Neural progenitor cell (in vitro differentiated cells): Measurements from ENCODE around the gene PTPRK. TPM values are rescaled to one million over a fixed set of nuclear protein-coding genes. Genes with fewer than 3 reads are reported as not detected.

Source experiments
- DNase-seq: peaks from one replicate; pipeline ENCODE4 v3.0.0-alpha.2; 2016; ENCODE audit warnings: low spot score
- H2AFZ ChIP-seq: fragments of 200-600 bp; sonication (generic); replicated peaks from 2 replicates; pipeline ENCODE4 v1.6.1; 2016; ENCODE audit warnings: antibody characterized with exemption
- H3F3A ChIP-seq: fragments of 200-600 bp; sonication (generic); 2 replicates; pipeline ENCODE4 v1.6.1; 2016; ENCODE audit warnings: antibody characterized with exemption, low read depth
- H3K27ac ChIP-seq: fragments of 200-600 bp; sonication (generic); 2 replicates; pipeline ENCODE4 v1.5.1; 2016; ENCODE audit warnings: mild to moderate bottlenecking
- H3K27me3 ChIP-seq: fragments of 200-600 bp; sonication (generic); 2 replicates; pipeline ENCODE4 v1.6.1; 2016; ENCODE audit warnings: mild to moderate bottlenecking, moderate library complexity
- H3K36me3 ChIP-seq: fragments of 200-600 bp; sonication (generic); 2 replicates; pipeline ENCODE4 v1.5.1; 2016
- H3K4me1 ChIP-seq: fragments of 200-600 bp; sonication (generic); 2 replicates; pipeline ENCODE4 v1.6.1; 2016; ENCODE audit warnings: mixed run types
- H3K4me2 ChIP-seq: fragments of 200-600 bp; sonication (generic); 2 replicates; pipeline ENCODE4 v1.6.1; 2016
- H3K4me3 ChIP-seq: fragments of 200-600 bp; sonication (generic); 2 replicates; pipeline ENCODE4 v1.5.1; 2016
- H3K79me2 ChIP-seq: fragments of 200-600 bp; sonication (generic); 2 replicates; pipeline ENCODE4 v1.6.1; 2016; ENCODE audit warnings: low read depth
- H3K9ac ChIP-seq: fragments of 200-600 bp; sonication (generic); 2 replicates; pipeline ENCODE4 v1.6.1; 2016
- H3K9me3 ChIP-seq: fragments of 200-600 bp; sonication (generic); 2 replicates; pipeline ENCODE4 v1.5.1; 2016; ENCODE audit warnings: low read depth
- H4K20me1 ChIP-seq: fragments of 200-600 bp; sonication (generic); 2 replicates; pipeline ENCODE4 v1.6.1; 2016; ENCODE audit warnings: low read depth
- H3K27ac Mint-ChIP-seq: 3 replicates; pipeline ENCODE4 v1.8.0; 2021; ENCODE audit warnings: mixed read lengths
- H3K27me3 Mint-ChIP-seq: 2 replicates; pipeline ENCODE4 v1.8.0; 2022; ENCODE audit warnings: low read depth, mild to moderate bottlenecking, inconsistent platforms, moderate library complexity, mixed read lengths; ENCODE audit not compliant: insufficient read depth
- H3K36me3 Mint-ChIP-seq: 3 replicates; pipeline ENCODE4 v1.8.0; 2021; ENCODE audit warnings: mixed read lengths
- H3K4me1 Mint-ChIP-seq: 3 replicates; pipeline ENCODE4 v1.8.0; 2021; ENCODE audit warnings: mixed read lengths
- H3K4me3 Mint-ChIP-seq: 3 replicates; pipeline ENCODE4 v1.8.0; 2021; ENCODE audit warnings: mild to moderate bottlenecking, moderate library complexity, mixed read lengths
- H3K9me3 Mint-ChIP-seq: 3 replicates; pipeline ENCODE4 v1.8.0; 2020; ENCODE audit warnings: mixed read lengths
- EZH2 ChIP-seq: fragments of 200-600 bp; sonication (generic); IDR thresholded peaks from 2 replicates; pipeline ENCODE4 v1.6.1; 2017; ENCODE audit warnings: antibody characterized with exemption, mild to moderate bottlenecking, moderate library complexity
- EZH2phosphoT487 ChIP-seq: fragments of 200-600 bp; sonication (generic); IDR thresholded peaks from 2 replicates; pipeline ENCODE4 v1.6.1; 2017; ENCODE audit warnings: antibody characterized with exemption
- total RNA-seq: library from RNA; depleted of rRNA; stranded (reverse); fragments of >200 nt; gene quantifications from 2 replicates; pipeline ENCODE4 v1.2.3, GENCODE V29; 2015; ENCODE audit warnings: low replicate concordance
- TF ChIP-seq, protein P1 (sequence below): fragments of 200-600 bp; sonication (generic); IDR thresholded peaks from 2 replicates; pipeline ENCODE4 v1.5.1; 2017; ENCODE audit warnings: antibody characterized with exemption, mild to moderate bottlenecking

Gene PTPRK
- total RNA-seq, 1 donor from 2014 or later: 35.0 TPM

DNA sequence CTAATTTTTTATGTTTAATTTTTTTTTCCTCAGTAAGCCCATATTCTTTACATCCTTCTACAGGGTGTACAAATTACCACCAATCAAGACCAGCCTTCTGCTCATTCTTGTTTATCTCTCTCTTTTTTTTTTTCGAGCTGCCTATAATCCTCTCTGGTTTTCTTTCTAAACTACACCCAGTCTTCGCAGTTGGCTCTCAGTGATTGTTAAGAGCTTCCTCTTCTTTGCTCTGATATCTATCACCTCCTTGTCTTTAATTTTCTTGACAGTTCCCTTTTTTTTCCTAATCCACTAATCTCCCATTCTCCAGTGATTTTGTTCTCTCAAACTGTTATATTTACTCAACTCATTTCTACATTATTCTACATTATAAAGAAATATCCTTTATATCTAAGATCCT, 38.5 kb upstream of the PTPRK start:
- Histone ChIP-seq H3K4me2 (no peak overlapping the region), H3K79me2 (no peaks in the 10 kb centered on the region), H3K4me1 (no peaks in the 10 kb centered on the region), H3K27me3 (no peaks in the 10 kb centered on the region), H3F3A (no peaks in the 10 kb centered on the region), H3K4me3 (no peak overlapping the region), H2AFZ (no peak overlapping the region), H4K20me1 (no peaks in the 10 kb centered on the region), H3K27ac (no peak overlapping the region), H3K36me3 (no peaks in the 10 kb centered on the region), H3K9ac (no peak overlapping the region), H3K9me3 (no peaks in the 10 kb centered on the region)
- no peak overlapping the region for H3K27ac Mint-ChIP-seq
- H3K4me3 Mint-ChIP-seq: no peak overlapping the region
- H3K9me3 Mint-ChIP-seq: no peaks in the 10 kb centered on the region
- H3K27me3 Mint-ChIP-seq: peaks cover 4% of the 10 kb centered on the region
- DNase-seq: no peak
- H3K36me3 Mint-ChIP-seq: no peaks in the 10 kb centered on the region
- TF ChIP-seq EZH2phosphoT487 (no peak), EZH2 (no peak)
- TF ChIP-seq, protein P1, sequence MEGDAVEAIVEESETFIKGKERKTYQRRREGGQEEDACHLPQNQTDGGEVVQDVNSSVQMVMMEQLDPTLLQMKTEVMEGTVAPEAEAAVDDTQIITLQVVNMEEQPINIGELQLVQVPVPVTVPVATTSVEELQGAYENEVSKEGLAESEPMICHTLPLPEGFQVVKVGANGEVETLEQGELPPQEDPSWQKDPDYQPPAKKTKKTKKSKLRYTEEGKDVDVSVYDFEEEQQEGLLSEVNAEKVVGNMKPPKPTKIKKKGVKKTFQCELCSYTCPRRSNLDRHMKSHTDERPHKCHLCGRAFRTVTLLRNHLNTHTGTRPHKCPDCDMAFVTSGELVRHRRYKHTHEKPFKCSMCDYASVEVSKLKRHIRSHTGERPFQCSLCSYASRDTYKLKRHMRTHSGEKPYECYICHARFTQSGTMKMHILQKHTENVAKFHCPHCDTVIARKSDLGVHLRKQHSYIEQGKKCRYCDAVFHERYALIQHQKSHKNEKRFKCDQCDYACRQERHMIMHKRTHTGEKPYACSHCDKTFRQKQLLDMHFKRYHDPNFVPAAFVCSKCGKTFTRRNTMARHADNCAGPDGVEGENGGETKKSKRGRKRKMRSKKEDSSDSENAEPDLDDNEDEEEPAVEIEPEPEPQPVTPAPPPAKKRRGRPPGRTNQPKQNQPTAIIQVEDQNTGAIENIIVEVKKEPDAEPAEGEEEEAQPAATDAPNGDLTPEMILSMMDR: no peak
- no peaks in the 10 kb centered on the region for H3K4me1 Mint-ChIP-seq

DNA sequence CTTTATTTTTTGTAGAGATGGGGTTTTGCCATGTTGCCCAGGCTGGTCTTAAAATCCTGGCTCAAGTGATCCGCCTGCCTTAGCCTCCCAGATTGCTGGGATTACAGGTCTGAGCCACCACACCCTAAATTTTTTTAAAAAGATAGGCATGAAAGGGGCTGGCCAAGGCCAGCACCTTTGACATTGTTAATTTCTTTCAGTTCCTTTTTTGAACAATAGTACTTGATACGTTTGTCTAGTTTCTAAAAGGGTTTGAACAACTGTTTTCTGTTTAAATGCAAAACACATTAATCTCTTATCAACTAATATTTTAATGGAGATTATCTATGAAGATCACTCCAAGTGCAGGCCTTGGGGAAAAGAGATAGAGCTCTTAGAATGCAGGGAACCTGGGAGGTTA, 37.6 kb upstream of the PTPRK start:
- Histone ChIP-seq H3K79me2 (no peaks in the 10 kb centered on the region), H3F3A (no peaks in the 10 kb centered on the region), H3K9me3 (no peaks in the 10 kb centered on the region), H4K20me1 (no peaks in the 10 kb centered on the region), H3K36me3 (no peaks in the 10 kb centered on the region), H3K4me3 (no peak overlapping the region), H3K4me1 (no peaks in the 10 kb centered on the region), H3K27me3 (no peaks in the 10 kb centered on the region), H3K9ac (no peak overlapping the region), H3K27ac (no peak overlapping the region), H2AFZ (no peak overlapping the region), H3K4me2 (no peak overlapping the region)
- TF ChIP-seq, protein P1: no peak
- TF ChIP-seq EZH2 (no peak), EZH2phosphoT487 (no peak)
- Mint-ChIP-seq H3K9me3 (no peaks in the 10 kb centered on the region), H3K27ac (no peak overlapping the region), H3K27me3 (peaks cover 4% of the 10 kb centered on the region), H3K36me3 (no peaks in the 10 kb centered on the region), H3K4me3 (no peak overlapping the region), H3K4me1 (no peaks in the 10 kb centered on the region)
- no peak for DNase-seq

DNA sequence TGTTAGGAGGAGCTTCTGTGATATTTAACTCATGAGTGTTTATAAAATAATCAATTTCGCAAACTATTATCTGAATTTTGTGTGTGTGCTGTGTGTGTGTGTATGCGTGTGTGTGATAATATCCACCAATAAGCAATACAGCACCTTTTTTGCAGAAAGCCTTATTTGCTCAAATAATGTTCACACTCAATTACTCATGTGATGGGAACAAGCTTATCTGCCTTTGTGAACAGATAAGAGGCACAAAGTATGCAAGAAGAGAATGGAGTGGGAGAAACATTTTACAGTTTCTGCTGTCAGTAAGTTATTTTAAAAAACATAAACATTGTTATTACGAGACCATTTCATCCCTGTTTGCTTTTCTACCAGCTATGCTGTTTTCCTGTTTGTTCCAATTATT, 36.7 kb upstream of the PTPRK start:
- H3K9me3 Mint-ChIP-seq: no peaks in the 10 kb centered on the region
- H3F3A ChIP-seq: no peaks in the 10 kb centered on the region
- no peaks in the 10 kb centered on the region for H3K79me2 ChIP-seq
- no peak overlapping the region for H3K4me3 Mint-ChIP-seq
- no peaks in the 10 kb centered on the region for H3K36me3 Mint-ChIP-seq
- H3K27me3 Mint-ChIP-seq: peaks cover 4% of the 10 kb centered on the region
- H3K4me3 ChIP-seq: no peak overlapping the region
- no peak overlapping the region for H3K4me2 ChIP-seq
- no peaks in the 10 kb centered on the region for H3K27me3 ChIP-seq
- TF ChIP-seq EZH2phosphoT487: no peak
- TF ChIP-seq, protein P1: no peak
- no peaks in the 10 kb centered on the region for H3K4me1 ChIP-seq
- DNase-seq: no peak
- H3K27ac Mint-ChIP-seq: no peak overlapping the region
- H4K20me1 ChIP-seq: no peaks in the 10 kb centered on the region
- H3K9ac ChIP-seq: no peak overlapping the region
- no peaks in the 10 kb centered on the region for H3K36me3 ChIP-seq
- H3K9me3 ChIP-seq: no peaks in the 10 kb centered on the region
- no peak overlapping the region for H2AFZ ChIP-seq
- no peak overlapping the region for H3K27ac ChIP-seq
- no peaks in the 10 kb centered on the region for H3K4me1 Mint-ChIP-seq

DNA sequence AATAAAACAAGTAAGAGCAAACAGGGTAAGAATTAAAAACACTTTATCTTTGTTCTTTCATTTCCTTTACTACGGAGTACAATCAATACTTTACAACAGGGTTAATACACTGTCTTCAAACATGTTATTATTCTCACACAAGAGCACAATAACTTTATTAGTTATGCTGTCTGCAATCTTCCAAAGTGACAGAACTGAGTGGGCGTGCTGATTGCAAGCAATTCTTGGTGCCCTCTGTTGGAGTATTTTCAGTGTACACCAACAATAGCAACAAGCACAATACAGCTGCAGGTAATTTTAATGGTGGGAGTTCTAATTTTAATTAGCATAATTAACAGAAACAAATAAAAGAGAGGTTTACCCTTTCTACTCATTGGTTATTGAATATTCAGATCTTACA, 33.9 kb upstream of the PTPRK start:
- no peak overlapping the region for H2AFZ ChIP-seq
- no peaks in the 10 kb centered on the region for H3K36me3 Mint-ChIP-seq
- no peak for DNase-seq

More for the DNA sequence above, 33.9 kb upstream of the PTPRK start:
- Histone ChIP-seq H3K79me2 (no peaks in the 10 kb centered on the region), H3K4me3 (no peak overlapping the region), H3K9ac (no peak overlapping the region), H3K9me3 (no peaks in the 10 kb centered on the region), H3F3A (no peaks in the 10 kb centered on the region), H3K36me3 (no peaks in the 10 kb centered on the region), H3K4me2 (no peak overlapping the region), H3K27me3 (no peaks in the 10 kb centered on the region), H3K4me1 (no peaks in the 10 kb centered on the region), H3K27ac (no peak overlapping the region), H4K20me1 (no peaks in the 10 kb centered on the region)
- H3K4me3 Mint-ChIP-seq: no peak overlapping the region
- TF ChIP-seq, protein P1: no peak
- TF ChIP-seq EZH2: no peak
- no peak for TF ChIP-seq EZH2phosphoT487
- no peak overlapping the region for H3K27ac Mint-ChIP-seq
- no peaks in the 10 kb centered on the region for H3K9me3 Mint-ChIP-seq
- H3K27me3 Mint-ChIP-seq: peaks cover 4% of the 10 kb centered on the region
- H3K4me1 Mint-ChIP-seq: no peaks in the 10 kb centered on the region
